GM23338 (cell line): ENCODE measurements around the gene LTB4R. TPM values are rescaled to one million over a fixed set of nuclear protein-coding genes. Genes with fewer than 3 reads are reported as not detected.

Experiments
- ATAC-seq: fragments of 200-7000 bp; cut with Tn5 transposase; 3 replicates; pipeline ENCODE4 v1.9.1; 2020
- DNase-seq: peaks from one replicate; pipeline ENCODE4 v3.0.0-alpha.2; 2015; ENCODE audit warnings: low spot score
- H2AFZ ChIP-seq: fragments of 200-600 bp; sonication (generic); 2 replicates; pipeline ENCODE4 v1.8.0; 2016; ENCODE audit warnings: antibody characterized with exemption, mild to moderate bottlenecking, moderate library complexity
- H3F3A ChIP-seq: fragments of 200-600 bp; sonication (generic); replicated peaks from 2 replicates; pipeline ENCODE4 v1.8.0; 2017; ENCODE audit warnings: antibody characterized with exemption, mixed run types, low read depth
- H3K27ac ChIP-seq: fragments of 200-600 bp; sonication (generic); 2 replicates; pipeline ENCODE4 v1.6.1; 2016; ENCODE audit warnings: low read depth
- H3K27me3 ChIP-seq: fragments of 200-600 bp; sonication (generic); 2 replicates; pipeline ENCODE4 v1.8.0; 2016; ENCODE audit warnings: mild to moderate bottlenecking, mixed run types, moderate library complexity; ENCODE audit not compliant: insufficient read depth
- H3K36me3 ChIP-seq: fragments of 200-600 bp; sonication (generic); 2 replicates; pipeline ENCODE4 v1.8.0; 2016; ENCODE audit warnings: mild to moderate bottlenecking; ENCODE audit not compliant: insufficient read depth
- H3K4me1 ChIP-seq: fragments of 200-600 bp; sonication (generic); 2 replicates; pipeline ENCODE4 v1.8.0; 2016; ENCODE audit warnings: mild to moderate bottlenecking, moderate library complexity; ENCODE audit not compliant: insufficient read depth
- H3K4me2 ChIP-seq: fragments of 200-600 bp; sonication (generic); 2 replicates; pipeline ENCODE4 v1.7.1; 2017; ENCODE audit warnings: mixed run types
- H3K4me3 ChIP-seq: fragments of 200-600 bp; sonication (generic); 2 replicates; pipeline ENCODE4 v1.6.1; 2016; ENCODE audit warnings: mixed run types
- H3K79me2 ChIP-seq: fragments of 200-600 bp; sonication (generic); replicated peaks from 2 replicates; pipeline ENCODE4 v1.8.0; 2017; ENCODE audit warnings: mild to moderate bottlenecking; ENCODE audit not compliant: insufficient read depth
- H3K9me2 ChIP-seq: fragments of 200-600 bp; sonication (generic); 2 replicates; pipeline ENCODE4 v1.8.0; 2017; ENCODE audit not compliant: insufficient read depth
- H4K20me1 ChIP-seq: fragments of 200-600 bp; sonication (generic); replicated peaks from 2 replicates; pipeline ENCODE4 v1.8.0; 2017; ENCODE audit warnings: mild to moderate bottlenecking; ENCODE audit not compliant: insufficient read depth
- H3K27ac Mint-ChIP-seq: 2 replicates; pipeline ENCODE4 v1.8.0; 2020; ENCODE audit warnings: inconsistent platforms, mild to moderate bottlenecking, moderate library complexity, mixed read lengths
- H3K27me3 Mint-ChIP-seq: 3 replicates; pipeline ENCODE4 v1.8.0; 2022; ENCODE audit warnings: low read depth, mild to moderate bottlenecking, moderate library complexity, mixed read lengths, inconsistent platforms; ENCODE audit not compliant: insufficient read depth, poor library complexity
- H3K36me3 Mint-ChIP-seq: 3 replicates; pipeline ENCODE4 v1.8.0; 2021; ENCODE audit warnings: low read depth, mild to moderate bottlenecking, inconsistent platforms, moderate library complexity, mixed read lengths
- H3K4me1 Mint-ChIP-seq: 3 replicates; pipeline ENCODE4 v1.8.0; 2020; ENCODE audit warnings: mild to moderate bottlenecking, inconsistent platforms, mixed read lengths
- H3K4me3 Mint-ChIP-seq: 3 replicates; pipeline ENCODE4 v1.8.0; 2021; ENCODE audit warnings: moderate library complexity, mild to moderate bottlenecking, inconsistent platforms, mixed read lengths
- H3K9me3 Mint-ChIP-seq: 3 replicates; pipeline ENCODE4 v1.8.0; 2020; ENCODE audit warnings: moderate library complexity, mild to moderate bottlenecking, inconsistent platforms, mixed read lengths
- ETS1 ChIP-seq: IDR thresholded peaks from 2 replicates; pipeline ENCODE4 v1.6.1; 2016; ENCODE audit warnings: antibody characterized with exemption
- EZH2phosphoT487 ChIP-seq: fragments of 200-600 bp; sonication (generic); IDR thresholded peaks from one replicate; pipeline ENCODE4 v1.8.1; 2018; ENCODE audit warnings: antibody characterized with exemption; ENCODE audit not compliant: unreplicated experiment
- POLR2AphosphoS5 ChIP-seq: IDR thresholded peaks from 2 replicates; pipeline ENCODE4 v1.6.1; 2016; ENCODE audit warnings: antibody characterized with exemption, low read depth
- ZNF331 ChIP-seq: fragments of 250-450 bp; sonication (Bioruptor Pico); IDR thresholded peaks from 2 replicates; pipeline ENCODE4 v1.5.0; 2020; ENCODE audit warnings: low read depth, mild to moderate bottlenecking, moderate library complexity
- polyA plus RNA-seq: library from polyadenylated mRNA; unstranded; fragments of >200 nt; fragmentation: Nextera tagmentation; extraction: Ambion mirVana; gene quantifications from 2 replicates; pipeline ENCODE4 v1.2.1, GENCODE V29; 2016
- total RNA-seq: library from RNA; depleted of rRNA; stranded (reverse); fragments of >200 nt; shearing (Covaris generic); gene quantifications from 2 replicates; pipeline ENCODE4 v1.2.3, GENCODE V29; 2014
- TF ChIP-seq, protein P1 (sequence below): IDR thresholded peaks from one replicate; pipeline ENCODE4 v1.6.1; 2018; ENCODE audit warnings: antibody characterized with exemption; ENCODE audit not compliant: unreplicated experiment

Gene LTB4R
- total and polyA plus RNA-seq, 2 experiments from 2014 or later = 2.1 to 4.7 TPM

GRCh38 chr14:24335461-24336171 is 24.3 kb downstream of the LTB4R start:
- H3K36me3 Mint-ChIP-seq = no peaks in the 10 kb centered on the region
- peaks cover 26% of the 10 kb centered on the region; the same call in 1 of the 2 replicates for H3K4me1 ChIP-seq
- peak; percentile 30 for DNase-seq
- H3K27ac ChIP-seq = no peak overlapping the region
- peaks cover 94% of the 10 kb centered on the region for H3K27me3 Mint-ChIP-seq
- peaks cover 100% of the 10 kb centered on the region for H3K27me3 ChIP-seq
- H3K9me2 ChIP-seq = no peaks in the 10 kb centered on the region
- H3K4me3 Mint-ChIP-seq = peak overlapping the region; percentile 83
- H3K9me3 Mint-ChIP-seq = no peaks in the 10 kb centered on the region
- ATAC-seq = no peak
- 0 out of 2 replicates have a peak, but pooled peaks cover 8% of the 10 kb centered on the region for H3F3A ChIP-seq
- H3K4me3 ChIP-seq = peak overlapping the region; percentile 80
- peaks cover 4% of the 10 kb centered on the region for H4K20me1 ChIP-seq
- no peak overlapping the region for H3K27ac Mint-ChIP-seq
- peak overlapping the region; percentile 100 for H2AFZ ChIP-seq
- no peaks in the 10 kb centered on the region for H3K79me2 ChIP-seq
- H3K4me1 Mint-ChIP-seq = peaks cover 23% of the 10 kb centered on the region
- TF ChIP-seq ZNF331 (CRISPR knock-in tag) (no peak), POLR2AphosphoS5 (no peak), ETS1 (no peak)
- TF ChIP-seq, protein P1, sequence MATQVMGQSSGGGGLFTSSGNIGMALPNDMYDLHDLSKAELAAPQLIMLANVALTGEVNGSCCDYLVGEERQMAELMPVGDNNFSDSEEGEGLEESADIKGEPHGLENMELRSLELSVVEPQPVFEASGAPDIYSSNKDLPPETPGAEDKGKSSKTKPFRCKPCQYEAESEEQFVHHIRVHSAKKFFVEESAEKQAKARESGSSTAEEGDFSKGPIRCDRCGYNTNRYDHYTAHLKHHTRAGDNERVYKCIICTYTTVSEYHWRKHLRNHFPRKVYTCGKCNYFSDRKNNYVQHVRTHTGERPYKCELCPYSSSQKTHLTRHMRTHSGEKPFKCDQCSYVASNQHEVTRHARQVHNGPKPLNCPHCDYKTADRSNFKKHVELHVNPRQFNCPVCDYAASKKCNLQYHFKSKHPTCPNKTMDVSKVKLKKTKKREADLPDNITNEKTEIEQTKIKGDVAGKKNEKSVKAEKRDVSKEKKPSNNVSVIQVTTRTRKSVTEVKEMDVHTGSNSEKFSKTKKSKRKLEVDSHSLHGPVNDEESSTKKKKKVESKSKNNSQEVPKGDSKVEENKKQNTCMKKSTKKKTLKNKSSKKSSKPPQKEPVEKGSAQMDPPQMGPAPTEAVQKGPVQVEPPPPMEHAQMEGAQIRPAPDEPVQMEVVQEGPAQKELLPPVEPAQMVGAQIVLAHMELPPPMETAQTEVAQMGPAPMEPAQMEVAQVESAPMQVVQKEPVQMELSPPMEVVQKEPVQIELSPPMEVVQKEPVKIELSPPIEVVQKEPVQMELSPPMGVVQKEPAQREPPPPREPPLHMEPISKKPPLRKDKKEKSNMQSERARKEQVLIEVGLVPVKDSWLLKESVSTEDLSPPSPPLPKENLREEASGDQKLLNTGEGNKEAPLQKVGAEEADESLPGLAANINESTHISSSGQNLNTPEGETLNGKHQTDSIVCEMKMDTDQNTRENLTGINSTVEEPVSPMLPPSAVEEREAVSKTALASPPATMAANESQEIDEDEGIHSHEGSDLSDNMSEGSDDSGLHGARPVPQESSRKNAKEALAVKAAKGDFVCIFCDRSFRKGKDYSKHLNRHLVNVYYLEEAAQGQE = no peak
- H3K4me2 ChIP-seq = peak overlapping the region; percentile 92
- H3K36me3 ChIP-seq = no peaks in the 10 kb centered on the region

DNA sequence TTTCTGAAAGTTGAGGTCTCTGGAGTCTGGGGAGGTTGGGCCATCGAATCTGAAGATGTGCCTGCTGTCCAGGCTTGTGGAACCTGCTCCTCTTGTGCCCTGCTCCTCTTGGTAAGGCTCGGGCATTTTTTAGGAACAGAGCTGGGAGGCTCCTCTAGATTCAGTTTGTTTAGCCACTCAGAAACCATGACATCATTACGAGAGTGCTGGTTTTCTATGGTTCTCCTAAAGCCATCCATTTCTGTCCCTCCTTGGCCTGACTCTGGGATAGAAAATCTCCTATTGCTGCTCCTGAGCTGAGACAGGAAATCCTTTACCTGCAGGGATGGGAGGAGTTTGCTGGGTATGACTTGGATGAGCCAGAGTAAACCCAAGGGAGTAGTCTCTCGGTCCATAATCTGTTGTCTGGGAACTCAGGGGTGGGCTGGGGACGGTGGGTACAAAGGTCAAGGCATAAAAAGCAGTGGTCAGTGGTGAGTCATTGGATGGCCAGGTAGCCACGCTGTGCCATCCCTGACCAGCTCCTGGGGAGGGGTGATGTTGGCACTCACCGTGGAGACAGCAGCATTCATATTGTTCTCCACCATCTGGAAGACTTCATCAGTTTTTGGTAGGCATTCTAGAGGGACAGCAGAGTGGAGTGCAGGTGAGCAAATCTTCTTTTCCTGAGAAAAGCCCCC is 26.0 kb downstream of the LTB4R start:
- H3K27me3 Mint-ChIP-seq = peaks cover 92% of the 10 kb centered on the region
- Histone ChIP-seq H2AFZ (no peak overlapping the region), H3K4me1 (peaks cover 26% of the 10 kb centered on the region; the same call in 1 of the 2 replicates), H3K4me2 (no peak overlapping the region), H4K20me1 (peaks cover 4% of the 10 kb centered on the region; the same call in 1 of the 2 replicates), H3K27ac (no peak overlapping the region), H3K79me2 (no peaks in the 10 kb centered on the region), H3K36me3 (no peaks in the 10 kb centered on the region), H3K27me3 (peaks cover 100% of the 10 kb centered on the region), H3K9me2 (no peaks in the 10 kb centered on the region), H3K4me3 (no peak overlapping the region), H3F3A (0 out of 2 replicates have a peak, but pooled peaks cover 8% of the 10 kb centered on the region)
- no peak for DNase-seq
- no peak overlapping the region for H3K4me3 Mint-ChIP-seq
- peaks cover 20% of the 10 kb centered on the region for H3K4me1 Mint-ChIP-seq
- no peaks in the 10 kb centered on the region for H3K9me3 Mint-ChIP-seq
- ATAC-seq = no peak
- no peak overlapping the region for H3K27ac Mint-ChIP-seq
- H3K36me3 Mint-ChIP-seq = no peaks in the 10 kb centered on the region
- TF ChIP-seq EZH2phosphoT487 = no peak
